Coronary artery (tissue), 2 donors: Measurements from ENCODE around the gene SHLD1.

ENCODE experiments used
- DNase-seq: peaks from one replicate; pipeline ENCODE4 v3.0.0-alpha.2; 2017; ENCODE audit warnings: low spot score
- H3K27ac ChIP-seq, 2 donors: fragments of 200-600 bp; sonication (generic); one replicate each; pipeline ENCODE4 v1.5.1; 2016 to 2019
- H3K4me3 ChIP-seq: fragments of 200-600 bp; sonication (generic); 2 replicates; pipeline ENCODE4 v1.5.1; 2016; ENCODE audit warnings: mild to moderate bottlenecking, moderate library complexity
- TF ChIP-seq, protein P1 (sequence below): fragments of 200-600 bp; sonication (generic); IDR thresholded peaks from one replicate; pipeline ENCODE4 v1.5.1; 2019; ENCODE audit warnings: antibody characterized with exemption

The SHLD1 gene

DNA sequence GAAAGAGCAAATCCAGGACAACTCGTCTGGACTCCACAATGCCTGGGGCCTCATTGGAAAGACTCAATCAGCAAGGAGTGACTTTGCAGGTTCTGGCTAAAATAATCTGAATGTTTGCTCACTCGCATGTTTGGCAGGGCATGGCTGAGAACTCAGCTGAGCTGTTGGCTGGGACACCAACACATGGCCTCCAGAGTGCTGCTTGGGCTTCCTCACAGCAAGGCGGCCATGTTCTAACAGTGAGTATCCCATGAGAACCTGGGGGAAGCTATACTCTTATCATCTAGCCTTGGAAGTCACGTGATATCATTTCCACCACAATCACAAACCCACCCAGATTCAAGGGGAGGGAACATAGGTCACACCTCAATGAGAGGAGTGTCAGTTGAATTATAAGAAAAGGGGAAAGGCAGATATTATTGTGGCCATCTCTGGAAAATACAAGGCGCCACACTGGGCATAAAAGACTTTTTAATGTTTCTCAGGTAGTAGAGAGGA, 23.1 kb upstream of the SHLD1 start:
- H3K4me3 ChIP-seq = no peak overlapping the region
- TF ChIP-seq, protein P1, sequence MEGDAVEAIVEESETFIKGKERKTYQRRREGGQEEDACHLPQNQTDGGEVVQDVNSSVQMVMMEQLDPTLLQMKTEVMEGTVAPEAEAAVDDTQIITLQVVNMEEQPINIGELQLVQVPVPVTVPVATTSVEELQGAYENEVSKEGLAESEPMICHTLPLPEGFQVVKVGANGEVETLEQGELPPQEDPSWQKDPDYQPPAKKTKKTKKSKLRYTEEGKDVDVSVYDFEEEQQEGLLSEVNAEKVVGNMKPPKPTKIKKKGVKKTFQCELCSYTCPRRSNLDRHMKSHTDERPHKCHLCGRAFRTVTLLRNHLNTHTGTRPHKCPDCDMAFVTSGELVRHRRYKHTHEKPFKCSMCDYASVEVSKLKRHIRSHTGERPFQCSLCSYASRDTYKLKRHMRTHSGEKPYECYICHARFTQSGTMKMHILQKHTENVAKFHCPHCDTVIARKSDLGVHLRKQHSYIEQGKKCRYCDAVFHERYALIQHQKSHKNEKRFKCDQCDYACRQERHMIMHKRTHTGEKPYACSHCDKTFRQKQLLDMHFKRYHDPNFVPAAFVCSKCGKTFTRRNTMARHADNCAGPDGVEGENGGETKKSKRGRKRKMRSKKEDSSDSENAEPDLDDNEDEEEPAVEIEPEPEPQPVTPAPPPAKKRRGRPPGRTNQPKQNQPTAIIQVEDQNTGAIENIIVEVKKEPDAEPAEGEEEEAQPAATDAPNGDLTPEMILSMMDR = no peak

DNA sequence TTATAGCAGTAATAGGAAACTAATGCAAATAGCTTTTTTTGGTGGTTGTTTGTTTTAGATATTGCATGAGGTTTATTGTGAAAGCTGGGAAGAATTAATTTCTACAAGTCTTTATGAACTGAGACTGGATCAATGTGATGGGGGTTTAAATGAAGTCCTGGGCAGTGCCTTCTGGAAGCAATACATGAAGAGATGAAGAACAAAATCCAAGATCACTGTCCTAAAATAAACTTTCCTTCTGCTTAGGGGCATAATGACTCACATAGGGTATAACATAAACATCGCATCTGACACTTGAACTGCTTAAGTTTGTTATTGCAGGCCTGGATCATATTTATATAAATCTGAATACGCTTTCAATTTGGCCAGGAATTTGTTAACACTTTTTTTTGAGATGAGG, 20.9 kb upstream of the SHLD1 start:
- H3K4me3 ChIP-seq = no peak overlapping the region
- TF ChIP-seq, protein P1 = no peak
- H3K27ac ChIP-seq = no peak overlapping the region
- DNase-seq = no peak

More for the DNA sequence above, 23.1 kb upstream of the SHLD1 start:
- H3K27ac ChIP-seq = no peak overlapping the region
- DNase-seq = no peak

DNA sequence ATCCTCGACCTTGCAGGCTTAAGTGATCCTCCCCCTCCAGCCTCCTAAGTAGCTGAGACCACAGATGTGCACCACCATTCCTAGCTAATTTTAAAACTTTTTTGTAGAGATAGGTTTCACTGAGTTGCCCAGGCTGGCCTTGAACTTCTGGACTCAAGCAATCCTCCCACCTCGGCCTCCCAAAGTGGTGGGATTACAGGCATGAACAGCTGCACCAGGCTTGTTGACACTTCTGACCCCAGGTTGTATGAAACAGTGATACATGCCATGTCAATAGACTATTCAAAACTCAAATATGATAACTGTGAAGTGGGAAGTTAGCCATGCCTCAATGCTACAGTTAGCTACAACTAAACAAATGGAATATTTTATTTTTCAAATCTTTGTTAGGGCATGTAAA, 20.1 kb upstream of the SHLD1 start:
- Histone ChIP-seq H3K27ac (no peak overlapping the region), H3K4me3 (no peak overlapping the region)
- DNase-seq = no peak
- TF ChIP-seq, protein P1 = no peak

DNA sequence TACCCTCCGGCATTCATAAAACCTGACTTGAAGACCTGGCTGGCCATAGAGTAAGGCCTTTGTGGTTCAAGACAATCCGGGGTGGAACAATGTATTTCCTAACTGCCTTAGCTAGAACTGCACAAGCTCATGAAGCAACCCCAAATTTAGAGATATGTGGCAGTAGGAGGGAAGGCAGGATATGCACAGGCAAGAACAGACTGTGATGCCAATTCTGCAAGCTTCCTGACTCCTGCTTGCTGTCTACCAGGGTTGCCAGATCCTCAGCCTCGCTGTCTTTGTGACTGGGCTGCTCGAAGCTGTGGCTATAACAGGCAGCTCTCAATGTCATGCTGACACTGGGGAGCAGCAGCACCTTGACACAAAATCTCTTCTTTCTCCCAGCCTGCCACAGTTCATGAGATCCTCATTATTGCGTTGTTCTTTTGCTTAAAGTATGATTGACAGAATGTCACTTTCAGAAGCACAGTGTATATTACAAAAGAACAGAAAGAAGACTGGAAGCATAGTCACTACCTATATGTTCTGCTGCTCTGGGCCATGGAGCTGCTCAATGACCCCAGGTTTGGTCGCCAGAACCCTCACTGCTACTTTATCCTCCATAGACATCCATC, 18.3 kb upstream of the SHLD1 start:
- DNase-seq = no peak
- TF ChIP-seq, protein P1 = no peak
- H3K27ac ChIP-seq = peak overlapping the region in 1 of 2 donors; percentile 0

DNA sequence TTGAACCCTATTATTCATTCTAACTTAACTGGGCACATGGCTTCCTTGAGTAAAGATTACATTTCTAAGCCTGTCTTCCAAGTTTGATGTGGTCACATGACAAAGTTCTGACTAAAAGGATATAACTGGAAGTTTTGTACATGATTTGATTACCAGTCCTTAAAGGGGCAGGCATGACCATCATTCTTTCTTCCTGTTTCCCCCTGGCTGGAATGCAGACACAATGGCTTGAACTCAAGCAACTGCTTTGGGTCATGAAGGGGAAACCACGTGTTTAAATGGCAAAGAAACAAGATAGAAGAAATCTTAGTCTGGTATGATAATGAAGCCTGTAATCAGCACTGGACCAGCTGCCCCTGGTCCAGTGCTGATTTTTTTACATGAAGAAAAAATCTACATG, 15.6 kb upstream of the SHLD1 start:
- no peak overlapping the region for H3K27ac ChIP-seq
- H3K4me3 ChIP-seq = no peak overlapping the region
- TF ChIP-seq, protein P1 = no peak
- no peak for DNase-seq

More for the DNA sequence above, 18.3 kb upstream of the SHLD1 start:
- no peak overlapping the region for H3K4me3 ChIP-seq

DNA sequence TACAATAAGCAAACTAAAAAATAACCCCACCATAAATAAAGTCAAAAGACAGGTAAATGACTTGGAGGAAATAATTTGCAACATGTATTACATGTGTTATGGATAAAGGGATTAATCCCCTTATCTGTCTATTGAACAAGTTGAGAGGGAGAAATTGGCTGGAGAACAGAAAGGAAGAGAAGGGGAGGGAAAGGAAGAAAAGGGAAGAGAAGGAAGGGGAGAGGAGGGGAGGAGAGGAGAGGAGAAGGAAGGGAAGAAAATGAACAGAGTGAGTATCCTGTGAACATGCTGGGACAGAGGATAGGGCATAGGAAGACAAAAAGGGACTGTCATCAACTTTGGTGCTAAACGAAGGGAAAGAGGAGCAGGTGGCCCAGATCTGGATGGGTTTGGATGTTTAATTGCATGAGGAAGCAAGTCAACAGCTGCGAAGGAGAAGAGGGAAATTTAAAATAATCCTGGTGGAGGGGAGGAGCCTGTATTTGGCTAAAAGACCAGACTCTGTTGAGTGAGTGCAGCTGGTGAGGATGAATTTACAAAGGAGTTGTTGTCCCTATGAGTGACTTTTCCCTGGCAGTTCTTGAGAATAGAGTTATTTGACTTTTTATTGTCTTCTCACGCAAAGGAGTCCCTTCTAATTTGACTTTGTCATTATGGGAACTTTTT, 14.2 kb upstream of the SHLD1 start:
- TF ChIP-seq, protein P1 = no peak
- no peak overlapping the region for H3K4me3 ChIP-seq
- DNase-seq = no peak
- no peak overlapping the region for H3K27ac ChIP-seq

DNA sequence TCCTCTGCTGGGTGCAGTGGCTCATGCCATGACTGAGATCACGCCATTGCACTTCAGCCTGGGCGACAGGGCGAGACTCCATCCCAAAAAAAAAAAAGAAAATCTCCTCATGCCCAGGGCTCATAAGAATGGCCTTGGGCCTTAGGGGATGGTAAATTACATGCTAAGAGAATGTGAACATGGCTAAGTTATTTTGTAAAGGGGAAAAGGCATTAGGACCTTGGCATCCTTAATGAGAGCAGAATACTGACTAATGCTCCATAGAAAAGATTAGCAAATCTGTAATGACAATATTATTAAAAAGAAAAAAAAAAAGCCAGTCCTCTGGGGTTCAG, 12.6 kb upstream of the SHLD1 start:
- TF ChIP-seq, protein P1 = no peak
- no peak for DNase-seq
- H3K4me3 ChIP-seq = no peak overlapping the region
- no peak overlapping the region for H3K27ac ChIP-seq
